IPS-NIHi7 (cell line): ENCODE data around the gene SLC22A16.
"Not testable (repeated sequence)": the region's sequence is repeated elsewhere in the genome, so short reads cannot be mapped to it uniquely, and the experiment has no call there.

Experiments used
- DNase-seq: peaks from one replicate; pipeline ENCODE4 v3.0.0; 2012; ENCODE audit warnings: mixed read lengths; ENCODE audit errors: extremely low spot score

The SLC22A16 gene

GRCh38 chr6:110476046-110476849, at the start of gene SLC22A16:
Gene SLC22A16, minus strand, starts transcription at chr6:110476613. Its CDS starts 39 bp downstream, at chr6:110476574.
- peak; percentile 59 for DNase-seq

GRCh38 chr6:110525001-110525400, 48.6 kb upstream of the SLC22A16 start:
- DNase-seq: no peak

GRCh38 chr6:110524305-110524704, 47.9 kb upstream of the SLC22A16 start:
- DNase-seq: no peak

GRCh38 chr6:110523451-110524021, 47.1 kb upstream of the SLC22A16 start:
- no peak for DNase-seq

- DNase-seq: no peak
These were observed 46.0 kb upstream of the SLC22A16 start for GRCh38 chr6:110522427-110522826.

- DNase-seq: no peak
These were observed 44.7 kb upstream of the SLC22A16 start for GRCh38 chr6:110520992-110521543.

GRCh38 chr6:110520209-110520965, 44.0 kb upstream of the SLC22A16 start:
- DNase-seq: no peak

GRCh38 chr6:110517601-110518281, 41.3 kb upstream of the SLC22A16 start:
- DNase-seq: no peak

GRCh38 chr6:110517034-110517433, 40.6 kb upstream of the SLC22A16 start:
- no peak for DNase-seq

GRCh38 chr6:110514818-110515217, 38.4 kb upstream of the SLC22A16 start:
- DNase-seq: no peak

GRCh38 chr6:110512991-110513390, 36.6 kb upstream of the SLC22A16 start:
- DNase-seq: no peak

GRCh38 chr6:110512549-110512948, 36.1 kb upstream of the SLC22A16 start:
- DNase-seq: not testable (repeated sequence)

- peak; percentile 72 for DNase-seq
These were observed 35.0 kb upstream of the SLC22A16 start for GRCh38 chr6:110511401-110511800.

GRCh38 chr6:110509617-110510241, 33.3 kb upstream of the SLC22A16 start:
- no peak for DNase-seq

GRCh38 chr6:110504891-110505290, 28.5 kb upstream of the SLC22A16 start:
- DNase-seq: not testable (repeated sequence)

- no peak for DNase-seq
These were observed 19.5 kb upstream of the SLC22A16 start for GRCh38 chr6:110495949-110496348.

GRCh38 chr6:110493253-110493800, 16.9 kb upstream of the SLC22A16 start:
- no peak for DNase-seq

- DNase-seq: no peak
These were observed 16.2 kb upstream of the SLC22A16 start for GRCh38 chr6:110492584-110492983.

- DNase-seq: no peak
These were observed 15.4 kb upstream of the SLC22A16 start for GRCh38 chr6:110491644-110492317.

- DNase-seq: no peak
These were observed 14.9 kb upstream of the SLC22A16 start for GRCh38 chr6:110491299-110491643.
